ENCODE measurements around the gene GANAB. TPM values are rescaled to one million over a fixed set of nuclear protein-coding genes. Genes with fewer than 3 reads are reported as not detected.
"Not testable (repeated sequence)": the region's sequence is repeated elsewhere in the genome, so short reads cannot be mapped to it uniquely, and the experiment has no call there.

GANAB gene
- polyA plus RNA-seq, 3 donors: 61.7 to 122 (median 86.9) TPM

DNA sequence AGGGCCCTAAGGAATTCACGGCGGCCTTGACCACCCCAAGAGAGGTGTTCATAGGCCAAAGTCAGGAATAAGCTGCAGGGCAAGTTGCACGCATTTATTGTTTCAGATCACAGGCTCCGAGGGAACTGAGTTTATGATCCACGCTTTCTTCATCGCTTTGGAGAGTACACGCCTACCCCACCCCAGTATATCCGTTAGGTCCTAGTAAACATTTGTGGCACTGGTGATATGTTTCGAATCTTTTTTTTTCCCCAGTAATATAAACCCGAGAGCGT, 805 bp downstream of the GANAB start:
- WGBS, 3 donors: 11 to 13% (median 13%) methylated on average over 11 of the region's 11 CpGs
- H3K27ac ChIP-seq (ENCODE audit: low read depth, low read length): no peak overlapping the region

DNA sequence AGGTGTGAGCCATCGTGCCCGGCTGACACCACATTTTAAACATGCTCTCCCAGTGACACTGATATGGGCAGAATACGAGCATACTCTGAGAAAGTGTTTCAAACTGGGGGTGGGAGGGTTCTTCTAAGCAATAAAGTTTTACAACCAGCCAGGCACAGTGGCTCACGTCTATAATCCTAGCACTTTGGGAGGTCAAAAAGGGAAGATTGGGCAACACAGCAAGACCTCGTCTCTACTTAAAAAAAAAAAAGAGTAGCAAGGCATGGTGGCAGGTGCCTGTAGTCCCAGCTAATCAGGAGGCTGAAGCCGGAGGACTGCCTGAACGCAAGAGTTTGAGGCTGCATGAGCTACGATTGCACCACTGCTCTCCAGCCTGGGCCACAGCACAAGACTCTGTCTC, 2.2 kb downstream of the GANAB start:
- H3K27ac ChIP-seq (ENCODE audit: low read depth, low read length): no peak overlapping the region
- WGBS, 3 donors: 76 to 86% (median 81%) methylated on average over 8 of the region's 8 CpGs

DNA sequence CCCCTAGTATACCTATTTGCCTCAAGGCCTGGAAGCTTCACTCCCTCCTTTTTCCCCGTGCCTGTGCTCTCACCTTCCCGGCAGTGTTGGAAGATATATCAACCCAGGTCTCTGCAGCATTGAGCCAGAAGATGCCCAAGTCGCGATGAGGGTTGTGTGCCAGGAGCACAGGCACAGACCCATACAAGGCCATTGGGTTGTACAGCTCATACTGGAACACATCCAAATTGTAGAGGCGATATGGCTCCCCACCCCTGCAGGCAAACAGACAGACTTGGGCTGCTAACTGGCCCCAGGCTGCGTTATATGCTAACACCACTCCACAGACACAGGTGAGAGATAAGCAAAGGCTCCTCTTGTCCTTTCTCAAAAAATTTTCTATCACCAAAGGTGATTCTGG, 13.9 kb downstream of the GANAB start:
- 62 to 92% (median 85%) methylated on average over 6 of the region's 6 CpGs for WGBS, 3 donors
- no peak overlapping the region for H3K27ac ChIP-seq (ENCODE audit: low read depth, low read length)

DNA sequence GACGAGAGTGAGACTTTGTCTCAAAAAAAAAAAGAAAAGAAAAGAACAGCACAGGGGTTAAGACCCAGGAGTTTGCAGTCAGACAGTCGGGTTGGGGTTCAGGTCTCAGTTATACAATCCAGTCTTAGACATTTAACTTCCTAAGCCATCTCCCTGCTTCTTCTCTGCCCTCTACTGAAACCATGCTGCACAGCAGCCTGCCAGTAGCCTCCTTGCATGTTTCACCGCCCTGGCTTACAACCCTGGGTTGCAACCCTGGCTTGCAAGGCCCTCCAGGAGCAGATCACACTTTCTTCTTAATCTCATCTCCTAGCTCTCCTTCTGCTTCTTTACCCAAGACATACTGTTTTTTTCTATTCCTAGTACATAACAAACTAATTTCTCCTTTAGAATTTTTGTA, 18.7 kb downstream of the GANAB start:
- WGBS, 3 donors: 80 to 88% (median 82%) methylated on average over 3 of the region's 3 CpGs
- no peak overlapping the region for H3K27ac ChIP-seq (ENCODE audit: low read depth, low read length)

DNA sequence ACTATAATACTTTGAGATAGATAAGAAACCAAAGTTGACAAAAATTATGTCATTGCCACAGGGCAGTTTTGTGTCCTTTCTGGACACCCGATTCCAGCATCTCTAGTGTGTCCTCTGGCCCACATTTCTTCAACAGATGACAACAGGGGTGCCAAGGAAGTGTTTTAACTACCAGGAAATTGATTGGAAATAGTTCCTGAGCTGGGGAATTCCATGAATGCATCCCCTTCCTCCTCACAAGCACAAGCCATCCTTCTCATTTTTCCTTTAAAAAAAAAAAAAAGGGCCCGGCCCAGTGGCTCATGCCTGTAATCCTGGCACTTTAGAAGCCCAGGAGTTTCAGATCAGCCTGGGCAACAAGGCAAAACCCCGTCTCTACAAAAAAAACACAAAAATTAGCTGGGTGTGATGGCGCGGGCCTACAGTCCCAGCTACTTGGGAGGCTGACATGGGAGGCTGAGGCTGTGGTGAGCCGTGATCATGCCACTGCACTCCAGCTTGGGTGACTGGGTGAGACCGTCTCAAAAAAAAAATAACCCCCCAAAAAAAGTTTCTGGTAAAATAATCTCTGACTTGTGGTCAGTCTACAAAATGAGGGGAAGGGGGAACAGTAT, 23.8 kb downstream of the GANAB start:
- WGBS, 3 donors: 81 to 87% (median 81%) methylated on average over 7 of the region's 7 CpGs
- peak overlapping the region; percentile 71 for H3K27ac ChIP-seq (ENCODE audit: low read depth, low read length)

DNA sequence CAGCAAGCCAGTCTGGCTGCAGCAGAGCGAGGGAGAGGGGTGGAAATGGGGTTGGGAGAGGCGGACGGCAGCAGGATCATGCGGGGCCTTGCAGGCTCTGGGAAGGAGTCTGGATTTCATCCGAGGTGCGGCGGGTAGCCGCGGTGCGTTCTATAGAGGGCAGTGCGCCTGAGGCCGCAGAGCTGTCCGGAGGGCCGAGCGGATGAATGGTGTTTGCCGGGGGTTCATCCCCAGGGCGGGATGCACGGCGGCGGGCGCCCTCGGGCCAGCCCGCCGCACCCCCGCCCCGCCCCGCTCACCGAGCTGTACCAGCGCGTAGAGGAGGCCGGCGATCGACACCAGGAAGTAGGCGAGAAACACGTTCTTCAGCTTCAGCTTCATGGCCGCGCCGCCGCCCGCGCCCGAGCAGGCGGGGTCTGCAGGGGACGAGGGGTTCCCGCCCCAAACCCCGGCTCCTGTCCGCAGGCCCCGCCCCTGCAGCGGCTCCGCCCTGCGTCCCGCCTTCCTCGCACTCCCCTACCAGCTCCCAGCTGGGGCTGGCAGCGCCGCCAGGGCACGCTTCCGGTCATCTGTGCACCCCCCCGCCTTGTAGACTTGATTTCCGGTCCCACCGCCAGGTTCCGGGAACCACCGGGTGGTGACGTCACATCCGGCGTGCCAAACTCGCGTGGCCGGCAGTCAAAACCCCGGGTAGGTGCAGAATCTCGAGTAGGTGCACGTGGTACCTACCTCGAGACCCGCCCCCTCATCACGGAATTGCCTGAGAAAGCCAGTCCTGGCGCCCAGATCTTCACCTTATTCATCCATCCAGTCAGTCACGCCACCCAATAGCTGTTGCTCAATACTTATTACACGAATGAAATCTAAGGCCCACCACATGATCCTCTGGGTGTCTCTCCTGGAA, 24.6 kb downstream of the GANAB start, which contains the start of gene B3GAT3:
Gene B3GAT3 (minus strand): TSS at position 420 of the 904 bp plus-strand sequence. CDS start 39 bp downstream, at position 381.
- H3K27ac ChIP-seq (ENCODE audit: low read depth, low read length): peak within 1 kb of the TSS; percentile 71
- 0 to 1% (median 1%) methylated on average over 66 to 77 of the region's 77 CpGs for WGBS, 3 donors

DNA sequence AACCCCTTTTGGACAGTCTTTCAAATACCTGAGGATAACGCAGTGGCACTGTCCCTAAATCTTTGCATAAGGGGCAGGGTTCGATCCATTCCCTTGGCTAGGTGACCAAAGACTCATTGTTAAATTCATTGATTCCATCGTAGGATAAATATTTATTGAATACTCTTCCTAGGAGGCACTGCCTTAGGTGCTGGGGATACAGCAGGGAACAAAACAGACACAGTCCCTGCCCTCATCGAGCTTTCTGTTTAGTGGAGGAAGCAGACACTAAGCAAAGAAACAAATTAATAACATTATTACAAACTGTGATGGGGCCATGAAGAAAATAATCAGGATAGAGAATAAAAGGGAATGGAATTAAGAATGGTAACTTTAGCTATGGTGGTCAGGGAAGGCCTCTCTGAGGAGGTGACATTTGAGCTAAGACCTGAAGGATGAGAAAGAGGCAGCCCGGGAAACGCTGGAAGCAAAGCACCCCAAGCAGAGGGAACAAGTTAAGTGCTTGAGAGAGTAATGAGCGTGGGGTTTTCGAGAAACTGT, 25.3 kb downstream of the GANAB start:
- no peak overlapping the region for H3K27ac ChIP-seq (ENCODE audit: low read depth, low read length)
- WGBS, 3 donors: 23 to 34% (median 31%) methylated on average over 8 of the region's 8 CpGs

DNA sequence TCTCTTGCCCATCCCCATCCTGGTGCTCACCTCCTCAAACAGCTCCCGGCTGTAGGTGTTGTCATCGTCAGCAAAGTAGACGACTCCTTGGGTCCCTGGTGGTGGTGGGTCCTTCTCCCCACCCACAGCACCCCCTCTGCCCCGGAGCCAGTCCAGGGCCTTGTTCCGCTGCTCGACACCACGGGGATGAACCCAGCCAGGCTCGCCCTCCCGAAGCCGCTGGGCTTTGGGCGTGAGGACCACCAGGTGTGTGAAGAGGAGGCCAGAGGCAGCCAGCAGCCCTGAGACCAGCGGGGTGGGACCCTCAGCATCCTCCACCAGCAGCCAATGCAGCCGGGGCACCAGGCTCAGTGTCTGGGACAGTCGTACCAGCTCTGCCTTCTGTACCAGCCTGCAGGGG, 29.5 kb downstream of the GANAB start:
- 92 to 97% (median 93%) methylated on average over 14 of the region's 14 CpGs for WGBS, 3 donors
- H3K27ac ChIP-seq (ENCODE audit: low read depth, low read length): not testable (repeated sequence)

DNA sequence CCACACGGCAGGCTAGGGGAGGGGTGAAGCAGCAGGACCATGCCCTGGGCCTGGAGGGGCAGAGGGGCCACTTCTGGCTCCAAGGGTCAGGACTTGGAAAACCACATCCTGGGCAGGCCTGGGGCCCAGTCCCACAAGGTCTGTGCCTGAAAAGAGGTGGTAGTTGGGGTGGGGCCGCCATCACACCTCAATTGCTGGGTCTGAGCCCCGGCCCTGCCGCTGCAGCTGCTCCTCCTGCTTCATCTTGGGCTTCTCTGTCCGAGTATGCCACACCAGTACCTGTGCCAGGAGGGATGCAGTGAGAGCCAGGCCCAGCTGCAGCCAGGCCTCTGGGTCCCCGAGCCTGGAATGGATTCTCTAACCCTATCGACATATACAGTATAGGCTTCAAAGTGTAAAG, 30.9 kb downstream of the GANAB start:
- WGBS, 3 donors: 87 to 92% (median 91%) methylated on average over 7 of the region's 7 CpGs
- no peak overlapping the region for H3K27ac ChIP-seq (ENCODE audit: low read depth, low read length)

DNA sequence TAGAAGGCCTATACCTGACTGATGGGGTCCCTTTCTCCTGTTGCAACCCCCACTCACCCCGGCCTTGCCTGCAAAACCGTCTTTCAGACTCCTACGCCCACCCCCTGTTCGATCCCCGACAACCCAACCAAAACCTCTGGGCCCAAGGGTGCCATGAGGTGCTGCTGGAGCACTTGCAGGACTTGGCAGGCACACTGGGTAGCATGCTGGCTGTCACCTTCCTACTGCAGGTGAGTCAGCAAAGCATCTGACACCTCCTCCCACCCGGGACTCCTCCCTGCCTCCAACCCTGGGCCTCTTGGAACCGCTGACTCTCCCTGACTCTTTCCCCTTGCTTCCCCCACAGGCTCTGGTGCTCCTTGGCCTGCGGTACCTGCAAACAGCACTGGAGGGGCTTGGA, 32.1 kb downstream of the GANAB start:
- no peak overlapping the region for H3K27ac ChIP-seq (ENCODE audit: low read depth, low read length)
- WGBS, 3 donors: 71 to 75% (median 75%) methylated on average over 8 of the region's 8 CpGs

DNA sequence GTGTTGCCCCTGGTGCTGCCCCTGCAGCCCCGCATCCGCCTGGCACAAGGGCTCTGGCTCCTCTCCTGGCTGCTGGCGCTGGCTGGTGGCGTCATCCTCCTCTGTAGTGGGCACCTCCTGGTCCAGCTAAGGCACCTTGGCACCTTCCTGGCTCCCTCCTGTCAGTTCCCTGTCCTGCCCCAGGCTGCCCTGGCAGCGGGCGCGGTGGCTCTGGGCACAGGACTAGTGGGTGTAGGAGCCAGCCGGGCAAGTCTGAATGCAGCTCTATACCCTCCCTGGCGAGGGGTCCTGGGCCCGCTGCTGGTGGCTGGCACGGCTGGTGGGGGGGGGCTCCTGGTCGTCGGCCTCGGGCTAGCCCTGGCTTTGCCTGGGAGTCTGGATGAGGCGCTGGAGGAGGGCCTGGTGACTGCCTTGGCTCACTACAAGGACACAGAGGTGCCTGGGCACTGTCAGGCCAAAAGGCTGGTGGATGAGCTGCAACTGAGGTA, 33.1 kb downstream of the GANAB start:
- peak overlapping the region; percentile 45 for H3K27ac ChIP-seq (ENCODE audit: low read depth, low read length)
- 54 to 65% (median 54%) methylated on average over 15 of the region's 15 CpGs for WGBS, 3 donors

DNA sequence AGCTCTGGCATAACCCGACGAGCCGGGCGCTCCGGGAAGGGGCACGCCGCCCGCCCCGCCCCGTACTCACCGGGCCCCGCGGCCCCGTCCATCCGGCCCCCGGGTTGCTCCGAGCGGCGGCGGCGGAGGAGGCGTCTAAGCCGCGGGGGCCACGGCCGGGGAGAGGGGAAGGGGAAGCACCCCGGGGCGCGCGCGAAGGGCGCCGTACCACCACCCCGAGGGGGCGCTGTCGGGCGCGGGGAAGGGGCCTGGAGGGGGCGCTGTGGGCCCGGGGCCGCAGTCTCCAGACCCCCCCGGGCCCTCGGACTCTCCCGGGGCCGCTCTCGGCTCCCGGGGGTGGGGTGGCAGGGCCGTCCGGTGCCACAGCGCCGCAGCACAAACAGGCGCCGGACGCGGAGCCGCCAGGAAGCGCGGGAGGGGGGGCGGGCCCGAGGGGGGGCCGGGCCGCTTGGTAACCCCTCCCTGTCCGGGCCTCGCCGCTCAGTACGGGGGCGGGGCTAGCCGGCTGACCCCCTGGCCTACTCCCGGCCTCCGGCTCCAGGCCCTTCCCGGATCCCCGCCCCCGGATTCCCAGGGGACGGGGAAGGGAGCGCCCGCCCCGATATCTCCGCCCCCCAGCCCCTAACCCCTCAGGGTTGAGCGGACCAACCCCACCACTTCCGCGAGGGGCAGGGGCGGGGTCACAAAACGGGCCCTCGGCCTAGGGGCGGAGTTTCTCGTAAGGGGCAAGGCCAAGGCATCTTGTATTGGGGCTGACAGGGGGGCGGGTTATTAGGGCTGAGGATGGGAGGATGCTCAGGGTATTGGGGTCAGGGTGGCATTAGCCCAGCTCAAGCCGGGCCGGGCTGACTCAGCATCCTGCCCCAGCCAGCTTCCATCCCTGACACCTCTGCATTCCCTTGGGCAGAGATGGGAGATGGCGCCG, 33.8 kb downstream of the GANAB start, which contains the start of the genes EML3 and ROM1:
Gene EML3 (minus strand): TSS at position 410 of the 925 bp plus-strand sequence. CDS start 318 bp downstream, at position 92.
Gene ROM1 (plus strand): TSS at position 892 of the 925 bp plus-strand sequence. CDS start 25 bp downstream, at position 917.
- peak within 1 kb of the TSS; percentile 93 for H3K27ac ChIP-seq (ENCODE audit: low read depth, low read length)
- WGBS, 3 donors: 2 to 6% (median 3%) methylated on average over 34 to 86 of the region's 91 CpGs

DNA sequence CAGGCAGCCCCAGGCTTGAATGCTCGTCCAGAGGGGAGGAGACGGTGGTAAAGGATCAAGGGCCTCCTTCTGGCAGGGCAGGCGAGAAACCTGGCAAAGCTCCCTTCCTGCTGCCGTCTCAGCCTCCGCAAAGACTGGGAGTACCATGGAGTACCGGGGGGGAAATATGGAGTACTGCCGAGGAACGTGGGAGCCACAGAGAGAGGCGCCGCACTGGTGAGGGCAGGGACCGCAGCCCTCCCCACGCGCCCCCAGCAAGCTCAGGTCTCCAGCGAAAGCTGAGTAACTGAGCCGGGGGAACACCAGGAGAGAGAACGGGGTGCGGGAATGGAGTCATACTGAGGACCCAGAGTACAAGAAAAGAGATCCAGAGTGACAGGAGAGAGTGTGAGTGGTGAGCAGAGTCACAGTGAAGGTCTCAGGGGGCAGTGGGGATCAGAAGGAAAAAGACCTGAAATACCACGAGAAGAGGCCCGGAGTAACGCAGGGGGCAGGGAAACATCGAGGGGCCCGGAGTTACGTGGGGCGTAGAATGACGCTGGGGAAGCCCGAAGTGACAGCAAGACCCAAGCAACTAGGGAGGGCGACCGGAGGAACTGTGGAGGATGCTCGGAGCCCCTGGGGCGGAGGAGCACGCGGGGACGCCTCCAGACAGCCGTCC, 34.6 kb downstream of the GANAB start:
- WGBS, 3 donors: 0 to 2% (median 1%) methylated on average over 34 of the region's 34 CpGs
- peak overlapping the region; percentile 93 for H3K27ac ChIP-seq (ENCODE audit: low read depth, low read length)

DNA sequence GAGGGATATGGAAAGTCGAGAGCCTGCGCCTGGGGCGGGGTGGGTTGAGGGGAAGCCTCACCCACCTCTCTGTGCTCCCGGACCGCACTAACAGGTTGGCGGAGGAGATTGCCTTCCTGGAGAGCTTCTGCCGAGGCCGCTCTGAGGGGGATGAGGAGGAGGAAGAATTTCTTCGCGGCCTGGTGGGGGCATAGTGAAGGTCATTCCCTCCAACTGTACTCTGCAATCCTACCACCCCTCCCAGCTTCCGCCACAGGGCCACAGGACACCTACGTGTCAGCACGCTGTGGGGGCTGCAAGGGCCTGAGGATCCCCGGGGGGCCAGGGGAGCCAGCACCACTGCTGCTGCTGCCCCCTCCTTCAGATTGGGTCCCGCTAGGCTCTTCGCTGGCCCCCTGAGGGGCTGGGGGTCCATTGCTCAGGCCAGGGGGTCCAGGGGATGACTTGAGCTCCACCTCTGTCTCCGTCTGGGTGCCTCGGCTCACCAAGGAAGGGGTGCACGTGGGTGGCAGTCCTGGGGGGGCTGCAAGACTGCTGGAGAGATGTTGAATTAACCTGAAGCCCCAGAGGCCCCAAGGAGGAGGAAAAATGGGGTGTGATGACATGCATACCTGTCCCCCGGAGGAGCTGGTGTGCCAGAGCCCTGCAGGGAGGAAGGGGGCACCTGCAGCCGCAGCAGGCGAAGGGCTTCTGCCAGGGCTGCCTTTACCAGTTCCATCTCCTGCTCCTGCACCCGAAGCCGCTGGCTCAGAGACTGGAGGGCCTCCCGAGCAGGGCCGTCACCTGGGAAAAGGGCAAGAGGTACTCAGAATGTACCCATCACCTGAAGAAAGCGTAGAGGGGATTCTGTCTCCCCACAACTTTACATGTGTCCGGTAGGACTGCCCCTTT, 35.4 kb downstream of the GANAB start:
- WGBS, 3 donors: 57 to 72% (median 60%) methylated on average over 25 to 28 of the region's 28 CpGs

DNA sequence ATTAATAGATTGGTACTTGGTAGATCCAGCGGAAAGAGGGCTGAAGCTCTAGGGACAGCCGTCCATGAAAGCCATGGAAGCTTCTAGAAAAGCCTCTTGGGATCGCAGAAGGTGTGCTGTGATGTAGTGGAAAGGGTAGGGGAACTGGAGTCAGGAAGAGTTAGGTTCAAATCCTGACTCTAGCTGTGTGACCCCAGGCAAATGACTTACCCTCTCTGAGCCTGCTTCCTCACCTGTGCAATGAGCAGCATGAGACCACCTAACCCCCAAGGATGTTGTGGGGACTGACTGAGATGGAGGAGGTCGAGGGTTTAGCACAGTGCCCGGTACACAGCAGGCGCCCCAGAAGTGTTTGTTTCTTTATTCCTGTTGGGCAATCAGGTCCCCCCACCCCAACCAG, 36.0 kb downstream of the GANAB start:
- 77 to 90% (median 79%) methylated on average over 6 of the region's 6 CpGs for WGBS, 3 donors
- no peak overlapping the region for H3K27ac ChIP-seq (ENCODE audit: low read depth, low read length)

More for the DNA sequence above, 35.4 kb downstream of the GANAB start:
- H3K27ac ChIP-seq (ENCODE audit: low read depth, low read length): no peak overlapping the region

DNA sequence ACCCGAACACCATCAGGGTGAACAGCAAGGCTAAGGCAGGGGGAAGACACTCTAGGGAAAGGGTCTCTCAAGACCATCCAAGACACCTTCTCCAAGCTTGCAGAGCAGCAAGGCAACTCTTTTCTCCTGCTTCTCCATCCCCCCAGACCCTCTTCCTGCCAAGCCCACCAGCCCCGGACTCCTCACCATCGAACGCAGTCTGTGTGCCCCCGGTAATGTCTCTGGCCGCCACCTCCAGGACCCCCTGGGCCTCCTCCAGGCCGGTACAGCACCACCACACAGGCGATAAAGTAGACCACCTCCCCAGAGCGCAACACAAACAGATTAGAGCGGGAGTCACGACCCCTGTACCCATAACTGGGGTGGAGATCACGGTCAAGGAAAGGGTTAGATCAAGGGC, 37.6 kb downstream of the GANAB start:
- 91 to 95% (median 93%) methylated on average over 12 of the region's 12 CpGs for WGBS, 3 donors
- no peak overlapping the region for H3K27ac ChIP-seq (ENCODE audit: low read depth, low read length)

DNA sequence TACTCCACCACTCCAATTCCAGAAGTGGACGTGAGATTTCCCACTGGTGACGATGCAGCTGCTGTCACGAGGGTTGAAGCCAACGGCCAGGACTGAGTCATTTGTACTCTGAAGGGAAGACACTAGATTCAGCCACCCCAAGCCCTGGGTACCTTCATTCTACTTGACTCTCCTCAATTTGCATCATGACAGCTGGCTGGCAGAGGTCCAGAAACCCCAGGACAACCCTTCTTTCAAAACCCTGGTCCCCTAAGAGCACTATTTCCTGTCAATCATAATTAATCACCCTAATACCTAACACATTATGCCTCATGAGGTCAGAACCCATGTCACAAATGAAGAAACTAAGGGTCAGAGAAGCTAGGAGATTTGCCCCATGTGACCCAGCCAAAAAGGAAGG, 38.7 kb downstream of the GANAB start:
- 43 to 88% (median 68%) methylated on average over 4 of the region's 4 CpGs for WGBS, 3 donors
- no peak overlapping the region for H3K27ac ChIP-seq (ENCODE audit: low read depth, low read length)
